K562 (cell line): ENCODE measurements around the gene ZDHHC5. TPM values are rescaled to one million over a fixed set of nuclear protein-coding genes. Genes with fewer than 3 reads are reported as not detected.

Experiments used
- BRCA1 ChIP-seq, 2 experiments: fragments of 450-650 bp in 1 of 2; sonication (generic) in 1 of 2; formaldehyde crosslinking in 1 of 2; IDR thresholded peaks; 2 replicates each; pipeline versions ENCODE4 v1.5.0 to v1.6.1; 2017 to 2020; ENCODE audit warnings: mild to moderate bottlenecking in 1 of 2, missing genetic modification reagents in 1 of 2
- CBFB ChIP-seq: sonication (generic); formaldehyde crosslinking; IDR thresholded peaks from 2 replicates; pipeline ENCODE4 v1.4.0; 2020; ENCODE audit warnings: mild to moderate bottlenecking, missing genetic modification reagents
- EHMT2 ChIP-seq: fragments of 450-650 bp; IDR thresholded peaks from 2 replicates; pipeline ENCODE4 v1.6.1; 2018; ENCODE audit warnings: antibody characterized with exemption
- MTA1 ChIP-seq: fragments of 450-650 bp; IDR thresholded peaks from 2 replicates; pipeline ENCODE4 v1.6.1; 2017; ENCODE audit warnings: borderline replicate concordance
- MYBL2 ChIP-seq, 2 experiments: fragments of 450-650 bp in 1 of 2; sonication (generic) in 1 of 2; formaldehyde crosslinking in 1 of 2; IDR thresholded peaks; 2 replicates each; pipeline versions ENCODE4 v1.6.1 to v1.8.1; 2017 to 2022; ENCODE audit warnings: borderline replicate concordance in 1 of 2, inconsistent platforms in 1 of 2, low read depth in 1 of 2, mild to moderate bottlenecking in 1 of 2, missing genetic modification reagents in 1 of 2, moderate library complexity in 1 of 2
- PURB ChIP-seq: sonication (generic); formaldehyde crosslinking; IDR thresholded peaks from 2 replicates; pipeline ENCODE4 v1.9.0; 2021; ENCODE audit warnings: low read depth, mild to moderate bottlenecking, missing genetic modification reagents
- RFX1 ChIP-seq: fragments of 450-650 bp; IDR thresholded peaks from 2 replicates; pipeline ENCODE4 v1.6.1; 2016; ENCODE audit warnings: mild to moderate bottlenecking, moderate library complexity
- SAP30 ChIP-seq: fragments of 200-600 bp; sonication (generic); IDR thresholded peaks from 2 replicates; pipeline ENCODE4 v1.6.1; 2012; ENCODE audit warnings: borderline replicate concordance, low read depth, mild to moderate bottlenecking, moderate library complexity, low read length, control low read depth, inconsistent platforms; ENCODE audit not compliant: insufficient read depth, poor library complexity, severe bottlenecking
- ZC3H11A ChIP-seq: IDR thresholded peaks from 2 replicates; pipeline ENCODE4 v1.6.1; 2012; ENCODE audit warnings: low read depth, low read length, improper control_type of control experiment
- ZNF699 ChIP-seq: fragments of 250-450 bp; sonication (Bioruptor Pico); IDR thresholded peaks from 2 replicates; pipeline ENCODE4 v1.8.0; 2021; ENCODE audit warnings: mild to moderate bottlenecking, moderate library complexity; ENCODE audit not compliant: insufficient replicate concordance
- polyA plus RNA-seq, 8 experiments: library from polyadenylated mRNA; depleted of rRNA in 4 of 8; stranded (reverse) in 5 of 8; unstranded in 3 of 8; fragments of >200 nt; fragmentation: Nextera tagmentation in 2 of 8; fragmentation: Illumina TruSeq in 1 of 8; extraction: Ambion mirVana in 2 of 8; extraction: Trizol in 1 of 8; gene quantifications; 2 replicates each; pipeline versions ENCODE4 v1.2.1 to v1.2.3, GENCODE V29; 2011 to 2014; ENCODE audit warnings: inconsistent platforms in 1 of 8, missing spikeins in 1 of 8
- total RNA-seq, 7 experiments: library from RNA; depleted of rRNA in 6 of 7; stranded (reverse); fragments of >200 nt in 6 of 7; fragmentation: Illumina TruSeq in 2 of 7; extraction: Trizol in 2 of 7; gene quantifications; 2 replicates each; pipeline versions ENCODE4 v1.2.1 to v1.2.3, GENCODE V29; 2011 to 2021; ENCODE audit warnings: low replicate concordance in 1 of 7
- TF ChIP-seq, protein P1 (sequence below): fragments of 450-650 bp; IDR thresholded peaks from 2 replicates; pipeline ENCODE4 v1.6.1; 2017; ENCODE audit warnings: antibody characterized with exemption, mild to moderate bottlenecking
- TF ChIP-seq, protein P2 (sequence below): sonication (generic); formaldehyde crosslinking; IDR thresholded peaks from 2 replicates; pipeline ENCODE4 v1.8.0; 2023; ENCODE audit warnings: mild to moderate bottlenecking, missing genetic modification reagents
- TF ChIP-seq, protein P3 (sequence below): fragments of 450-650 bp; IDR thresholded peaks from 2 replicates; pipeline ENCODE4 v1.6.1; 2016; ENCODE audit warnings: mild to moderate bottlenecking

ZDHHC5 gene
- total and polyA plus RNA-seq, 9 of the 15 experiments (the other 6 are each of a cell fraction or from before 2014, with no cell fraction given) = 3.8 to 64.2 (median 35.9) TPM

DNA sequence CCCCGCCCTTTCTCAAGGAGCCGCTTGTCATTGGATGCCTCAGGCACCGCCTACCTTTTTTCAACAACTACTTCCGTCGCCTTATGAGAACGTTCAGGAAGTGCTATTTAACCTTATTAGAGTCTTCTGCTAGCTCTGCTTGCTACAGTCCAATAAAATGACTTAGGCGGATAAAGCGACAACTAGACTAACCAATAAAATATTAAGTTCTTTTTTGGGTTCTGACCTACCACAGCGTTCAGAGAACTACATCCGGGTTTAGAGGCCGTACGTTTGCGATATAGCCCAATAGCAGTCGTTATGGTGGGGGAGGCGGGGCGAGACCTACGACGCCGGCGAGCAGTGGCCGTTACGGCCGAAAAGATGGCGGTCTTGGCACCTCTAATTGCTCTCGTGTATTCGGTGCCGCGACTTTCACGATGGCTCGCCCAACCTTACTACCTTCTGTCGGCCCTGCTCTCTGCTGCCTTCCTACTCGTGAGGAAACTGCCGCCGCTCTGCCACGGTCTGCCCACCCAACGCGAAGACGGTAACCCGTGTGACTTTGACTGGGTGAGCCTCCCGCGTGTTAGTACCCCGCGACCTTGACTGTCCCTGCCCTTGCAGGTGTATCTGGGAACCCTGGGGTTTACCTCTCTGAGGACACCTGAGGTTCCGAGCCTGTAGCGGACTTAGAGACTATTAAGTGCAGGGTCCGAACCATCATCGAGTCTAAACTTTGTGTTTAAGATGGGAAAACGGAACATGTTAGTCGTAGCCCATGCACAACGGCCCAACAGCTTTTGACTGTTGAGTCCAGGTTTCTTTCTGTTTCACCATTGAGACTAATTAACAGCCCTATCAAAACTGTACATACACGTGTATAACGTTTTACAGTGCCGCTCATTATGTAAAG, 44.6 kb downstream of the ZDHHC5 start, which contains the start of gene TMX2 (continued):
- TF ChIP-seq, protein P1, sequence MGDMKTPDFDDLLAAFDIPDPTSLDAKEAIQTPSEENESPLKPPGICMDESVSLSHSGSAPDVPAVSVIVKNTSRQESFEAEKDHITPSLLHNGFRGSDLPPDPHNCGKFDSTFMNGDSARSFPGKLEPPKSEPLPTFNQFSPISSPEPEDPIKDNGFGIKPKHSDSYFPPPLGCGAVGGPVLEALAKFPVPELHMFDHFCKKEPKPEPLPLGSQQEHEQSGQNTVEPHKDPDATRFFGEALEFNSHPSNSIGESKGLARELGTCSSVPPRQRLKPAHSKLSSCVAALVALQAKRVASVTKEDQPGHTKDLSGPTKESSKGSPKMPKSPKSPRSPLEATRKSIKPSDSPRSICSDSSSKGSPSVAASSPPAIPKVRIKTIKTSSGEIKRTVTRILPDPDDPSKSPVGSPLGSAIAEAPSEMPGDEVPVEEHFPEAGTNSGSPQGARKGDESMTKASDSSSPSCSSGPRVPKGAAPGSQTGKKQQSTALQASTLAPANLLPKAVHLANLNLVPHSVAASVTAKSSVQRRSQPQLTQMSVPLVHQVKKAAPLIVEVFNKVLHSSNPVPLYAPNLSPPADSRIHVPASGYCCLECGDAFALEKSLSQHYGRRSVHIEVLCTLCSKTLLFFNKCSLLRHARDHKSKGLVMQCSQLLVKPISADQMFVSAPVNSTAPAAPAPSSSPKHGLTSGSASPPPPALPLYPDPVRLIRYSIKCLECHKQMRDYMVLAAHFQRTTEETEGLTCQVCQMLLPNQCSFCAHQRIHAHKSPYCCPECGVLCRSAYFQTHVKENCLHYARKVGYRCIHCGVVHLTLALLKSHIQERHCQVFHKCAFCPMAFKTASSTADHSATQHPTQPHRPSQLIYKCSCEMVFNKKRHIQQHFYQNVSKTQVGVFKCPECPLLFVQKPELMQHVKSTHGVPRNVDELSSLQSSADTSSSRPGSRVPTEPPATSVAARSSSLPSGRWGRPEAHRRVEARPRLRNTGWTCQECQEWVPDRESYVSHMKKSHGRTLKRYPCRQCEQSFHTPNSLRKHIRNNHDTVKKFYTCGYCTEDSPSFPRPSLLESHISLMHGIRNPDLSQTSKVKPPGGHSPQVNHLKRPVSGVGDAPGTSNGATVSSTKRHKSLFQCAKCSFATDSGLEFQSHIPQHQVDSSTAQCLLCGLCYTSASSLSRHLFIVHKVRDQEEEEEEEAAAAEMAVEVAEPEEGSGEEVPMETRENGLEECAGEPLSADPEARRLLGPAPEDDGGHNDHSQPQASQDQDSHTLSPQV = no peak
- TF ChIP-seq BRCA1 (IDR thresholded peaks at IDR 0.05) (no peak), BRCA1 (CRISPR knock-in tag; IDR thresholded peaks at IDR 0.05) (no peak), SAP30 (no peak), EHMT2 (peak; percentile 39; the same call in 1 of the 2 replicates), MYBL2 (IDR thresholded peaks at IDR 0.05; ENCODE audit: low read depth) (peak; percentile 88), MYBL2 (CRISPR knock-in tag; IDR thresholded peaks at IDR 0.05; ENCODE audit: borderline replicate concordance) (no peak), CBFB (CRISPR knock-in tag) (peak; percentile 81; the same call in 1 of the 2 replicates), ZC3H11A (no peak), PURB (CRISPR knock-in tag) (no peak), MTA1 (peak; percentile 97), ZNF699 (CRISPR knock-in tag) (no peak), RFX1 (no peak)
- TF ChIP-seq, protein P2, sequence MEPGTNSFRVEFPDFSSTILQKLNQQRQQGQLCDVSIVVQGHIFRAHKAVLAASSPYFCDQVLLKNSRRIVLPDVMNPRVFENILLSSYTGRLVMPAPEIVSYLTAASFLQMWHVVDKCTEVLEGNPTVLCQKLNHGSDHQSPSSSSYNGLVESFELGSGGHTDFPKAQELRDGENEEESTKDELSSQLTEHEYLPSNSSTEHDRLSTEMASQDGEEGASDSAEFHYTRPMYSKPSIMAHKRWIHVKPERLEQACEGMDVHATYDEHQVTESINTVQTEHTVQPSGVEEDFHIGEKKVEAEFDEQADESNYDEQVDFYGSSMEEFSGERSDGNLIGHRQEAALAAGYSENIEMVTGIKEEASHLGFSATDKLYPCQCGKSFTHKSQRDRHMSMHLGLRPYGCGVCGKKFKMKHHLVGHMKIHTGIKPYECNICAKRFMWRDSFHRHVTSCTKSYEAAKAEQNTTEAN = no peak
- TF ChIP-seq, protein P3, sequence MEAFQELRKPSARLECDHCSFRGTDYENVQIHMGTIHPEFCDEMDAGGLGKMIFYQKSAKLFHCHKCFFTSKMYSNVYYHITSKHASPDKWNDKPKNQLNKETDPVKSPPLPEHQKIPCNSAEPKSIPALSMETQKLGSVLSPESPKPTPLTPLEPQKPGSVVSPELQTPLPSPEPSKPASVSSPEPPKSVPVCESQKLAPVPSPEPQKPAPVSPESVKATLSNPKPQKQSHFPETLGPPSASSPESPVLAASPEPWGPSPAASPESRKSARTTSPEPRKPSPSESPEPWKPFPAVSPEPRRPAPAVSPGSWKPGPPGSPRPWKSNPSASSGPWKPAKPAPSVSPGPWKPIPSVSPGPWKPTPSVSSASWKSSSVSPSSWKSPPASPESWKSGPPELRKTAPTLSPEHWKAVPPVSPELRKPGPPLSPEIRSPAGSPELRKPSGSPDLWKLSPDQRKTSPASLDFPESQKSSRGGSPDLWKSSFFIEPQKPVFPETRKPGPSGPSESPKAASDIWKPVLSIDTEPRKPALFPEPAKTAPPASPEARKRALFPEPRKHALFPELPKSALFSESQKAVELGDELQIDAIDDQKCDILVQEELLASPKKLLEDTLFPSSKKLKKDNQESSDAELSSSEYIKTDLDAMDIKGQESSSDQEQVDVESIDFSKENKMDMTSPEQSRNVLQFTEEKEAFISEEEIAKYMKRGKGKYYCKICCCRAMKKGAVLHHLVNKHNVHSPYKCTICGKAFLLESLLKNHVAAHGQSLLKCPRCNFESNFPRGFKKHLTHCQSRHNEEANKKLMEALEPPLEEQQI = no peak
